Choroid plexus epithelial cell (primary cell): ENCODE results near the gene ZNF17.

ENCODE experiments used
- DNase-seq: peaks from one replicate; pipeline ENCODE4 v3.0.0-alpha.2; 2010; ENCODE audit warnings: low read depth
- H3K4me3 ChIP-seq: 2 replicates; pipeline ENCODE4 v1.5.1; 2011; ENCODE audit warnings: low read depth, mild to moderate bottlenecking, control low read depth, low read length, moderate library complexity
- CTCF ChIP-seq: conservative IDR thresholded peaks from 2 replicates; pipeline ENCODE4 v1.5.1; 2011; ENCODE audit warnings: low read depth, mild to moderate bottlenecking, control low read depth, inconsistent platforms, low read length, moderate library complexity

Gene ZNF17

GRCh38 chr19:57443121-57443696 is 32.2 kb downstream of the ZNF17 start:
- H3K4me3 ChIP-seq = no peak overlapping the region
- no peak for TF ChIP-seq CTCF
- no peak for DNase-seq

GRCh38 chr19:57452307-57452706 is 41.3 kb downstream of the ZNF17 start:
- DNase-seq = no peak
- H3K4me3 ChIP-seq = no peak overlapping the region
- no peak for TF ChIP-seq CTCF

GRCh38 chr19:57465680-57466381 is 54.9 kb downstream of the ZNF17 start:
- H3K4me3 ChIP-seq = no peak overlapping the region
- peak; percentile 39 for TF ChIP-seq CTCF
- DNase-seq = peak; percentile 25

- no peak for TF ChIP-seq CTCF
- DNase-seq = no peak
- no peak overlapping the region for H3K4me3 ChIP-seq
These were observed 55.5 kb downstream of the ZNF17 start for GRCh38 chr19:57466489-57466888.
